ENCODE data around the gene PPP3CA. TPM values are rescaled to one million over a fixed set of nuclear protein-coding genes. Genes with fewer than 3 reads are reported as not detected.

Gene PPP3CA
- total RNA-seq, 1 experiment from 2014 or later: 15.5 TPM

DNA sequence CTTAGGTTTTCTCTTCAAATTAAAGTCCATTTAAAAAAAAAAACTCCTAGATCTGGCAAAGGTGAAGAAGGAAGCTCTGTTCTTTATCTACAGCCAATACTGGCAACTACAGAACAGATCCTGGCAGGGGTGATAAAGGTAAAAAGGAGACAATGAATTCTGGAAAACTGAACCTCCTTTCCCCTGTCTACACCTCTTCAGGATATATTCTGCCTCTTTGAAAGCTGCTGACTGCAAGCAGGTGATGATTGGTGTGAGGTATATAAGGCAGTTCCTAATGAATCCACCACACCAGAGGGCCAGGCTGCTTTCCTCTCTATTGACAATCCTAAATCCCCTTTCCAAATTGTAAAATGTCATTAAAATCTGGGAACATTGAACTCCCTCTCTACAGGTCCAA lies 370.1 kb downstream of the PPP3CA start:
- Histone ChIP-seq H2AFZ (ENCODE audit: low read length) (no peak overlapping the region), H3K4me1 (ENCODE audit: insufficient read depth, low read length) (no peaks in the 10 kb centered on the region), H3K4me2 (ENCODE audit: low read length) (no peak overlapping the region), H3K79me2 (ENCODE audit: low read length) (no peaks in the 10 kb centered on the region), H3K9me3 (ENCODE audit: low read length) (no peaks in the 10 kb centered on the region), H3K36me3 (ENCODE audit: low read depth, low read length) (no peaks in the 10 kb centered on the region), H3K4me3 (ENCODE audit: low read length) (no peak overlapping the region), H4K20me1 (ENCODE audit: low read length) (no peaks in the 10 kb centered on the region), H3K9me2 (replicated peaks; ENCODE audit: low read length) (no peaks in the 10 kb centered on the region), H3K9ac (ENCODE audit: low read length) (no peak overlapping the region), H3F3A (ENCODE audit: low read length, unreplicated experiment) (no peaks in the 10 kb centered on the region), H3K27ac (ENCODE audit: low read length) (no peak overlapping the region), H3K27me3 (ENCODE audit: low read length) (no peaks in the 10 kb centered on the region)
- ATAC-seq (no peak), DNase-seq (no peak)
- POLR2A ChIA-PET (ENCODE audit: unreplicated experiment): interaction anchor here (0.5 kb wide), 1 partner anchor 34 kb away, joined by 3 read pairs; no protein-coding TSS in a partner anchor
- CTCF ChIA-PET: no interaction called here
- no TSS peak for BruUV-seq (replicated peaks)
- intact Hi-C loops (cut with micrococcal nuclease): no loop called here
- TF ChIP-seq EZH2phosphoT487 (IDR thresholded peaks at IDR 0.05; ENCODE audit: borderline replicate concordance, low read length): no peak
- TF ChIP-seq, protein P1, sequence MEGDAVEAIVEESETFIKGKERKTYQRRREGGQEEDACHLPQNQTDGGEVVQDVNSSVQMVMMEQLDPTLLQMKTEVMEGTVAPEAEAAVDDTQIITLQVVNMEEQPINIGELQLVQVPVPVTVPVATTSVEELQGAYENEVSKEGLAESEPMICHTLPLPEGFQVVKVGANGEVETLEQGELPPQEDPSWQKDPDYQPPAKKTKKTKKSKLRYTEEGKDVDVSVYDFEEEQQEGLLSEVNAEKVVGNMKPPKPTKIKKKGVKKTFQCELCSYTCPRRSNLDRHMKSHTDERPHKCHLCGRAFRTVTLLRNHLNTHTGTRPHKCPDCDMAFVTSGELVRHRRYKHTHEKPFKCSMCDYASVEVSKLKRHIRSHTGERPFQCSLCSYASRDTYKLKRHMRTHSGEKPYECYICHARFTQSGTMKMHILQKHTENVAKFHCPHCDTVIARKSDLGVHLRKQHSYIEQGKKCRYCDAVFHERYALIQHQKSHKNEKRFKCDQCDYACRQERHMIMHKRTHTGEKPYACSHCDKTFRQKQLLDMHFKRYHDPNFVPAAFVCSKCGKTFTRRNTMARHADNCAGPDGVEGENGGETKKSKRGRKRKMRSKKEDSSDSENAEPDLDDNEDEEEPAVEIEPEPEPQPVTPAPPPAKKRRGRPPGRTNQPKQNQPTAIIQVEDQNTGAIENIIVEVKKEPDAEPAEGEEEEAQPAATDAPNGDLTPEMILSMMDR (conservative IDR thresholded peaks at IDR 0.05; ENCODE audit: low read depth, low read length): no peak
- no peak for TF ChIP-seq EZH2 (IDR thresholded peaks at IDR 0.05; ENCODE audit: low read length, unreplicated experiment)

Small RNA genes within 50 kb of the gene (microRNA-seq; reads per million reads assigned to microRNA genes)
- gene MIR1255A (ENCODE audit: unreplicated experiment) (2.0 reads per million), gene MIR8066 (ENCODE audit: unreplicated experiment) (not detected)
